ENCODE measurements around the gene CDON.

CDON gene

GRCh38 chr11:125934473-125934872, 128.2 kb downstream of the CDON start:
- WGBS, 2 donors (ENCODE audit: extremely low coverage in 2 of 2, insufficient read length in 2 of 2, insufficient replicate concordance in 1 of 2): no CpG with 5 or more reads among the region's 8 CpGs
- peaks cover 0 to 2% of the 10 kb centered on the region in 2 donors for H3K9me3 ChIP-seq (replicated peaks in 1 of 2; ENCODE audit: control insufficient read depth in 2 of 2, insufficient read depth in 1 of 2, low read depth in 1 of 2, low read length in 2 of 2)
- no peak overlapping the region for H2BK12ac ChIP-seq (ENCODE audit: low read length)
- H3K18ac ChIP-seq (ENCODE audit: low read length): no peak overlapping the region
- no peak overlapping the region for H3K23ac ChIP-seq (ENCODE audit: low read depth, low read length, poor library complexity)
- no peak overlapping the region for H3K4me2 ChIP-seq (ENCODE audit: insufficient read depth, low read length, poor library complexity, severe bottlenecking)
- DNase-seq (ENCODE audit: low spot score): no peak
- no peak overlapping the region for H2AFZ ChIP-seq (ENCODE audit: low read length)
- H3K36me3 ChIP-seq (replicated peaks in 1 of 2; ENCODE audit: control insufficient read depth in 2 of 2, insufficient read depth in 2 of 2, low read length in 2 of 2): no peaks in the 10 kb centered on the region
- H2BK5ac ChIP-seq (ENCODE audit: low read length): no peak overlapping the region
- H3K4me1 ChIP-seq (ENCODE audit: control insufficient read depth in 2 of 2, insufficient read depth in 1 of 2, low read depth in 1 of 2, low read length in 2 of 2): peaks cover 3 to 14% of the 10 kb centered on the region in 2 donors
- no peak overlapping the region for H3K4ac ChIP-seq (ENCODE audit: low read length)
- peaks cover 0 to 13% (median 0%) of the 10 kb centered on the region in 3 experiments for H3K27me3 ChIP-seq (ENCODE audit: control insufficient read depth in 3 of 3, insufficient read depth in 3 of 3, low read depth in 1 of 3, low read length in 3 of 3)
- H2AK5ac ChIP-seq (ENCODE audit: low read depth, low read length): no peak overlapping the region
- no peak overlapping the region for H3K4me3 ChIP-seq (ENCODE audit: low read length in 2 of 2)
- H2BK15ac ChIP-seq (ENCODE audit: low read length): no peak overlapping the region
- no peak overlapping the region for H3K9ac ChIP-seq (ENCODE audit: low read depth, low read length, poor library complexity)
- H2BK120ac ChIP-seq (ENCODE audit: low read depth, low read length): no peak overlapping the region
- no peaks in the 10 kb centered on the region for H3K79me1 ChIP-seq (ENCODE audit: low read depth, low read length)
- H3K27ac ChIP-seq (replicated peaks; ENCODE audit: low read length): no peak overlapping the region
- no peak overlapping the region for H3K14ac ChIP-seq (ENCODE audit: low read length)
- H4K91ac ChIP-seq (ENCODE audit: low read depth, low read length, poor library complexity): no peak overlapping the region
- no peak overlapping the region for H4K8ac ChIP-seq (ENCODE audit: low read depth, low read length)

DNA sequence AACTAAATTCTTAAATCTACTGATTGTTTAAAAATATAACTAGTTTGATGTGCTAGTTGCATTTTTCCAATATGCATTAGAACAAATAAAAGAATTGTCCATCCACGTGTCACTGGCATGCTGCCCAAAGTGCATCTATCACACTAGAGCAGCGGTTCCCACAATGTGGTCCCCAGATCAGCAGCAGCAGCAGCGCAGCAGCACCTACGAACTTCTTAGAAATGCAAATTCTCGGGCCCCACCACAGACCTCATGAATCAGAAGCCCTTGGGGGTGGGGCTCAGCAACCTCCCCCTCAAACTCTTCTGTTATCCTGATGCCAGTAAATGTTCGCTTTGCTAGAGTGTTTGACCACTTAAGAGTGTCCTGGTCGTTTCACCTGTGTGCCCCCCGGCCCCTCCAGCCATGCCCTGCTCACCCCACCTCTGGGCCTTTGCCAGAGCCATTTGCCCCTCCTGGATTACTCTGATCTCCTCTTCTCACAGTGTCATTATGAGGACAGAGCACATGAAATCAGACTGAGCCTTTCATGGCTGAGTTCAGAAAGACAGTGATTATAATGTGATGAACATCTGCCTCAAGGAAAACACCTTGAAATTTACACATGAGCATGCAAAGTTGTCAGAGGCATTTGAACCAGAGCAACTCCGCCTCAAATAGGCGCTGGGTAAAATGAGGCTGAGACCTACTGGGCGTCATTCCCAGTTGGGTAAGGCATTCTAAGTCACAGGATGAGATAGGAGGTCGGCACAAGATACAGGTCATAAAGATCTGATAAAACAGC, 129.4 kb downstream of the CDON start:
- Histone ChIP-seq H3K27ac (replicated peaks; ENCODE audit: low read length) (no peak overlapping the region), H3K4me1 (ENCODE audit: control insufficient read depth in 2 of 2, insufficient read depth in 1 of 2, low read depth in 1 of 2, low read length in 2 of 2) (peaks cover 0 to 7% of the 10 kb centered on the region in 2 donors), H2BK120ac (ENCODE audit: low read depth, low read length) (no peak overlapping the region), H2BK12ac (ENCODE audit: low read length) (no peak overlapping the region), H3K18ac (ENCODE audit: low read length) (no peak overlapping the region), H3K36me3 (replicated peaks in 1 of 2; ENCODE audit: control insufficient read depth in 2 of 2, insufficient read depth in 2 of 2, low read length in 2 of 2) (no peaks in the 10 kb centered on the region), H2AK5ac (ENCODE audit: low read depth, low read length) (no peak overlapping the region), H2BK15ac (ENCODE audit: low read length) (no peak overlapping the region), H3K4ac (ENCODE audit: low read length) (no peak overlapping the region), H3K4me2 (ENCODE audit: insufficient read depth, low read length, poor library complexity, severe bottlenecking) (no peak overlapping the region), H3K9me3 (replicated peaks in 1 of 2; ENCODE audit: control insufficient read depth in 2 of 2, insufficient read depth in 1 of 2, low read depth in 1 of 2, low read length in 2 of 2) (peaks cover 0 to 2% of the 10 kb centered on the region in 2 donors), H3K27me3 (ENCODE audit: control insufficient read depth in 3 of 3, insufficient read depth in 3 of 3, low read depth in 1 of 3, low read length in 3 of 3) (peaks cover 0 to 13% (median 0%) of the 10 kb centered on the region in 3 experiments), H3K14ac (ENCODE audit: low read length) (no peak overlapping the region), H4K91ac (ENCODE audit: low read depth, low read length, poor library complexity) (no peak overlapping the region), H3K79me1 (ENCODE audit: low read depth, low read length) (no peaks in the 10 kb centered on the region), H3K9ac (ENCODE audit: low read depth, low read length, poor library complexity) (no peak overlapping the region), H4K8ac (ENCODE audit: low read depth, low read length) (no peak overlapping the region), H3K4me3 (ENCODE audit: low read length in 2 of 2) (no peak overlapping the region), H2BK5ac (ENCODE audit: low read length) (no peak overlapping the region), H2AFZ (ENCODE audit: low read length) (no peak overlapping the region), H3K23ac (ENCODE audit: low read depth, low read length, poor library complexity) (no peak overlapping the region)
- DNase-seq (ENCODE audit: low spot score): no peak
- WGBS, 2 donors (ENCODE audit: extremely low coverage in 2 of 2, insufficient read length in 2 of 2, insufficient replicate concordance in 1 of 2): no CpG with 5 or more reads among the region's 12 CpGs

- H3K27ac ChIP-seq (replicated peaks; ENCODE audit: low read length): no peak overlapping the region
- no peak overlapping the region for H3K4ac ChIP-seq (ENCODE audit: low read length)
- H3K27me3 ChIP-seq (ENCODE audit: control insufficient read depth in 3 of 3, insufficient read depth in 3 of 3, low read depth in 1 of 3, low read length in 3 of 3): peaks cover 0 to 13% (median 0%) of the 10 kb centered on the region in 3 experiments
- H3K9ac ChIP-seq (ENCODE audit: low read depth, low read length, poor library complexity): no peak overlapping the region
- H3K14ac ChIP-seq (ENCODE audit: low read length): no peak overlapping the region
- DNase-seq (ENCODE audit: low spot score): no peak
- H3K4me3 ChIP-seq (ENCODE audit: low read length in 2 of 2): no peak overlapping the region
- no peaks in the 10 kb centered on the region for H3K79me1 ChIP-seq (ENCODE audit: low read depth, low read length)
- H2BK5ac ChIP-seq (ENCODE audit: low read length): no peak overlapping the region
- peaks cover 0 to 2% of the 10 kb centered on the region in 2 donors for H3K9me3 ChIP-seq (replicated peaks in 1 of 2; ENCODE audit: control insufficient read depth in 2 of 2, insufficient read depth in 1 of 2, low read depth in 1 of 2, low read length in 2 of 2)
- no CpG with 5 or more reads among the region's 9 CpGs for WGBS, 2 donors (ENCODE audit: extremely low coverage in 2 of 2, insufficient read length in 2 of 2, insufficient replicate concordance in 1 of 2)
- peak overlapping the region; percentile 47 for H2AK5ac ChIP-seq (ENCODE audit: low read depth, low read length)
- H3K23ac ChIP-seq (ENCODE audit: low read depth, low read length, poor library complexity): no peak overlapping the region
- no peaks in the 10 kb centered on the region for H3K36me3 ChIP-seq (replicated peaks in 1 of 2; ENCODE audit: control insufficient read depth in 2 of 2, insufficient read depth in 2 of 2, low read length in 2 of 2)
- H2BK12ac ChIP-seq (ENCODE audit: low read length): no peak overlapping the region
- no peak overlapping the region for H4K8ac ChIP-seq (ENCODE audit: low read depth, low read length)
- no peak overlapping the region for H2BK120ac ChIP-seq (ENCODE audit: low read depth, low read length)
- H3K4me2 ChIP-seq (ENCODE audit: insufficient read depth, low read length, poor library complexity, severe bottlenecking): no peak overlapping the region
- no peak overlapping the region for H2BK15ac ChIP-seq (ENCODE audit: low read length)
- H3K18ac ChIP-seq (ENCODE audit: low read length): no peak overlapping the region
- H4K91ac ChIP-seq (ENCODE audit: low read depth, low read length, poor library complexity): no peak overlapping the region
- H3K4me1 ChIP-seq (ENCODE audit: control insufficient read depth in 2 of 2, insufficient read depth in 1 of 2, low read depth in 1 of 2, low read length in 2 of 2): peaks cover 0 to 5% of the 10 kb centered on the region in 2 donors
- H2AFZ ChIP-seq (ENCODE audit: low read length): no peak overlapping the region
These were observed 130.4 kb downstream of the CDON start for GRCh38 chr11:125932301-125932700.

- H4K91ac ChIP-seq (ENCODE audit: low read depth, low read length, poor library complexity): no peak overlapping the region
- no peak for DNase-seq (ENCODE audit: low spot score)
- H4K8ac ChIP-seq (ENCODE audit: low read depth, low read length): no peak overlapping the region
- H3K27ac ChIP-seq (replicated peaks; ENCODE audit: low read length): no peak overlapping the region
- peaks cover 0 to 2% of the 10 kb centered on the region in 2 donors for H3K9me3 ChIP-seq (replicated peaks in 1 of 2; ENCODE audit: control insufficient read depth in 2 of 2, insufficient read depth in 1 of 2, low read depth in 1 of 2, low read length in 2 of 2)
- H3K79me1 ChIP-seq (ENCODE audit: low read depth, low read length): no peaks in the 10 kb centered on the region
- peaks cover 0 to 5% of the 10 kb centered on the region in 2 donors for H3K4me1 ChIP-seq (ENCODE audit: control insufficient read depth in 2 of 2, insufficient read depth in 1 of 2, low read depth in 1 of 2, low read length in 2 of 2)
- no peaks in the 10 kb centered on the region for H3K36me3 ChIP-seq (replicated peaks in 1 of 2; ENCODE audit: control insufficient read depth in 2 of 2, insufficient read depth in 2 of 2, low read length in 2 of 2)
- no CpG with 5 or more reads among the region's 6 CpGs for WGBS, 2 donors (ENCODE audit: extremely low coverage in 2 of 2, insufficient read length in 2 of 2, insufficient replicate concordance in 1 of 2)
- H3K4me3 ChIP-seq (ENCODE audit: low read length in 2 of 2): no peak overlapping the region
- no peak overlapping the region for H3K9ac ChIP-seq (ENCODE audit: low read depth, low read length, poor library complexity)
- H2AK5ac ChIP-seq (ENCODE audit: low read depth, low read length): no peak overlapping the region
- H2BK120ac ChIP-seq (ENCODE audit: low read depth, low read length): no peak overlapping the region
- no peak overlapping the region for H3K14ac ChIP-seq (ENCODE audit: low read length)
- no peak overlapping the region for H3K4ac ChIP-seq (ENCODE audit: low read length)
- H2BK12ac ChIP-seq (ENCODE audit: low read length): no peak overlapping the region
- no peak overlapping the region for H2BK15ac ChIP-seq (ENCODE audit: low read length)
- H3K27me3 ChIP-seq (ENCODE audit: control insufficient read depth in 3 of 3, insufficient read depth in 3 of 3, low read depth in 1 of 3, low read length in 3 of 3): peaks cover 0 to 13% (median 0%) of the 10 kb centered on the region in 3 experiments
- no peak overlapping the region for H3K4me2 ChIP-seq (ENCODE audit: insufficient read depth, low read length, poor library complexity, severe bottlenecking)
- H2BK5ac ChIP-seq (ENCODE audit: low read length): no peak overlapping the region
- no peak overlapping the region for H3K23ac ChIP-seq (ENCODE audit: low read depth, low read length, poor library complexity)
- no peak overlapping the region for H3K18ac ChIP-seq (ENCODE audit: low read length)
- H2AFZ ChIP-seq (ENCODE audit: low read length): no peak overlapping the region
These were observed 131.0 kb downstream of the CDON start for GRCh38 chr11:125931668-125932067.

Data from neuronal stem cell (in vitro differentiated cells).